Right lobe of liver (tissue), 6 donors: ENCODE data around the gene WDR6. TPM values are rescaled to one million over a fixed set of nuclear protein-coding genes. Genes with fewer than 3 reads are reported as not detected.

Experiments used
- ATAC-seq, 4 donors: fragments of 200-7000 bp; cut with Tn5 transposase; one replicate each; pipeline ENCODE4 v1.9.1; 2020; ENCODE audit warnings: mild to moderate bottlenecking in 4 of 4, moderate library complexity in 4 of 4
- DNase-seq, 3 donors: peaks; one replicate each; pipeline ENCODE4 v3.0.0-alpha.2; 2020
- H3K27ac ChIP-seq, 3 donors: fragments of 200-600 bp; one replicate each; pipeline ENCODE4 v1.8.0; 2022
- H3K27me3 ChIP-seq, 2 donors: fragments of 200-600 bp; one replicate each; pipeline ENCODE4 v1.8.0; 2022
- H3K36me3 ChIP-seq, 4 donors: fragments of 200-600 bp; sonication (generic) in 1 of 4; one replicate each; pipeline versions ENCODE4 v1.5.1 to v1.8.0; 2017 to 2022; ENCODE audit warnings: control low read depth in 1 of 4
- H3K4me1 ChIP-seq, 4 donors: fragments of 200-600 bp; sonication (generic) in 1 of 4; one replicate each; pipeline versions ENCODE4 v1.5.1 to v1.8.0; 2017 to 2022; ENCODE audit warnings: control low read depth in 1 of 4
- H3K4me3 ChIP-seq, 3 donors: fragments of 200-600 bp; one replicate each; pipeline ENCODE4 v1.8.0; 2022
- H3K9me3 ChIP-seq, 4 donors: fragments of 200-600 bp; sonication (generic) in 1 of 4; one replicate each; pipeline versions ENCODE4 v1.5.1 to v1.8.0; 2017 to 2022; ENCODE audit warnings: control low read depth in 1 of 4
- CTCF ChIP-seq, 4 donors: fragments of 200-600 bp in 3 of 4; fragments of 450-650 bp in 1 of 4; IDR thresholded peaks; one replicate each; pipeline versions ENCODE4 v1.5.1 to v1.8.0; 2016 to 2022; ENCODE audit warnings: antibody characterized with exemption in 4 of 4, mild to moderate bottlenecking in 2 of 4
- POLR2A ChIP-seq: fragments of 450-650 bp; IDR thresholded peaks from one replicate; pipeline ENCODE4 v1.6.1; 2017; ENCODE audit warnings: antibody characterized with exemption, mild to moderate bottlenecking
- WGBS: methylation state at CpG from one replicate; pipeline ENCODE4 v1.1.6; 2018; ENCODE audit warnings: low coverage, low lambda C conversion rate; ENCODE audit not compliant: insufficient coverage; ENCODE audit errors: missing lambda C conversion rate; 5-methylcytosine and 5-hydroxymethylcytosine counted together
- intact Hi-C, 2 donors: fragments of 100-400 bp; cut with DNase I; formaldehyde crosslinking; loops; one replicate each; pipeline versions ENCODE4 v1.11.2 to v1.14.1; 2022
- total RNA-seq, 6 experiments: library from RNA; depleted of rRNA in 2 of 6; stranded (reverse); fragments of >200 nt in 2 of 6; fragmentation: NEBNext Ultra II Directional in 3 of 6; extraction: Animal tissue kit (Norgen Biotek cat#: 25700) in 3 of 6; gene quantifications; one replicate each; pipeline versions ENCODE4 v1.1.0 to v1.2.4, GENCODE V29; 2016 to 2023
- donor health status: DM: no; HTN: yes; CAD: no.
- donor health status: DM: no; HTN: no; CAD: no.
- donor health status: DM: no; HTN: no; CAD: no.
- donor health status: DM: no; HTN: yes; CAD: no.
- donor health status: DM: no; HTN: yes; CAD: no.

Gene WDR6
- total RNA-seq, 6 experiments from 2014 or later: 35.7 to 72.9 (median 65.4) TPM

- TF ChIP-seq POLR2A: no peak
- TF ChIP-seq CTCF (IDR thresholded peaks at IDR 0.05): no peak
- Histone ChIP-seq H3K27me3 (no peaks in the 10 kb centered on the region), H3K4me1 (peaks cover 0 to 19% (median 6%) of the 10 kb centered on the region in 4 donors), H3K4me3 (no peak overlapping the region), H3K27ac (no peak overlapping the region), H3K9me3 (no peaks in the 10 kb centered on the region), H3K36me3 (peaks cover 0 to 2% (median 0%) of the 10 kb centered on the region in 4 donors)
- DNase-seq (no peak), ATAC-seq (no peak)
- intact Hi-C loops: no loop called here
These were observed 13.4 kb upstream of the WDR6 start for GRCh38 chr3:48993834-48994233.

- no peak overlapping the region for H3K4me3 ChIP-seq
- no peak for ATAC-seq
- no peak overlapping the region for H3K27ac ChIP-seq
- intact Hi-C loops: no loop called here
- no peak for TF ChIP-seq POLR2A
- TF ChIP-seq CTCF (IDR thresholded peaks at IDR 0.05): no peak
- H3K27me3 ChIP-seq: no peaks in the 10 kb centered on the region
- no peaks in the 10 kb centered on the region for H3K9me3 ChIP-seq
- H3K36me3 ChIP-seq: peaks cover 0 to 2% (median 0%) of the 10 kb centered on the region in 4 donors
- no peak for DNase-seq
- 89% methylated on average over 6 of the region's 8 CpGs for whole genome bisulfite sequencing
- peaks cover 0 to 1% (median 0%) of the 10 kb centered on the region in 4 donors for H3K4me1 ChIP-seq
These were observed 10.6 kb upstream of the WDR6 start for GRCh38 chr3:48996640-48997039.

GRCh38 chr3:48997102-48997635 lies 10.0 kb upstream of the WDR6 start:
- H3K27ac ChIP-seq: no peak overlapping the region
- intact Hi-C loops: no loop called here
- peaks cover 0 to 2% (median 0%) of the 10 kb centered on the region in 4 donors for H3K36me3 ChIP-seq
- no peak overlapping the region for H3K4me3 ChIP-seq
- H3K27me3 ChIP-seq: no peaks in the 10 kb centered on the region
- H3K9me3 ChIP-seq: no peaks in the 10 kb centered on the region
- no peak for ATAC-seq
- no CpG with 5 or more reads among the region's 8 CpGs for WGBS
- TF ChIP-seq POLR2A: no peak
- no peak for TF ChIP-seq CTCF (IDR thresholded peaks at IDR 0.05)
- H3K4me1 ChIP-seq: no peaks in the 10 kb centered on the region
- DNase-seq: peak in 1 of 3 donors; percentile 31

GRCh38 chr3:48997714-48998637 lies 9.2 kb upstream of the WDR6 start:
- 92% methylated on average over 8 of the region's 20 CpGs for WGBS
- Histone ChIP-seq H3K27me3 (no peaks in the 10 kb centered on the region), H3K4me3 (no peak overlapping the region), H3K4me1 (no peaks in the 10 kb centered on the region), H3K9me3 (no peaks in the 10 kb centered on the region), H3K27ac (no peak overlapping the region), H3K36me3 (peaks cover 0 to 2% (median 0%) of the 10 kb centered on the region in 4 donors)
- ATAC-seq: no peak
- DNase-seq: peak in 1 of 3 donors; percentile 30
- intact Hi-C loops: no loop called here
- TF ChIP-seq POLR2A (no peak), CTCF (IDR thresholded peaks at IDR 0.05) (no peak)
